Measurements from ENCODE around the gene EHD4. TPM values are rescaled to one million over a fixed set of nuclear protein-coding genes. Genes with fewer than 3 reads are reported as not detected.
A peak's percentile ranks its signal among the peaks of the same experiment; 100 is the strongest.

EHD4 gene
- total and polyA plus RNA-seq, 12 donors: 23.4 to 62.7 (median 43.2) TPM

GRCh38 chr15:41928100-41928499 is 44.3 kb downstream of the EHD4 start:
- Histone ChIP-seq H3K27ac (peak overlapping the region in 8 of 10 donors; percentile 69 to 92 (median 78)), H3K27me3 (no peaks in the 10 kb centered on the region), H3K4me3 (no peak overlapping the region), H3K4me1 (peaks cover 29 to 100% (median 96%) of the 10 kb centered on the region in 9 donors), H3K36me3 (peaks cover 0 to 33% (median 0%) of the 10 kb centered on the region in 9 donors), H3K9me3 (no peaks in the 10 kb centered on the region)
- 76 to 85% methylated on average over 6 of the region's 6 CpGs for WGBS, 2 donors
- intact Hi-C loops (cut with DNase I): loop anchor here in 4 of 10 donors (5.0 to 10.0 kb wide), 3 partner anchors 39 to 127 kb away; partner anchors contain the start of gene EHD4 (in 2 of the 4)
- TF ChIP-seq CTCF (IDR thresholded peaks at IDR 0.05): no peak
- DNase-seq: no peak
- no peak for ATAC-seq

GRCh38 chr15:41927536-41927935 is 44.8 kb downstream of the EHD4 start:
- H3K4me1 ChIP-seq: peaks cover 25 to 100% (median 96%) of the 10 kb centered on the region in 9 donors
- no peak for ATAC-seq
- WGBS, 2 donors: 88 to 98% methylated on average over 3 of the region's 3 CpGs
- H3K27me3 ChIP-seq: no peaks in the 10 kb centered on the region
- DNase-seq: no peak
- no peak for TF ChIP-seq CTCF (IDR thresholded peaks at IDR 0.05)
- H3K4me3 ChIP-seq: no peak overlapping the region
- H3K9me3 ChIP-seq: no peaks in the 10 kb centered on the region
- intact Hi-C loops (cut with DNase I): loop anchor here in 4 of 10 donors (5.0 to 10.0 kb wide), 3 partner anchors 40 to 127 kb away; partner anchors contain the start of gene EHD4 (in 2 of the 4)
- peaks cover 0 to 37% (median 0%) of the 10 kb centered on the region in 9 donors for H3K36me3 ChIP-seq
- peak overlapping the region in 8 of 10 donors; percentile 69 to 92 (median 78) for H3K27ac ChIP-seq

- Histone ChIP-seq H3K4me3 (no peak overlapping the region), H3K9me3 (no peaks in the 10 kb centered on the region), H3K4me1 (peaks cover 28 to 100% (median 96%) of the 10 kb centered on the region in 9 donors), H3K27ac (peak overlapping the region; percentile 21 to 92 (median 72)), H3K27me3 (no peaks in the 10 kb centered on the region), H3K36me3 (peaks cover 0 to 34% (median 0%) of the 10 kb centered on the region in 9 donors)
- no peak for TF ChIP-seq CTCF (IDR thresholded peaks at IDR 0.05)
- intact Hi-C loops (cut with DNase I): loop anchor here in 4 of 10 donors (5.0 to 10.0 kb wide), 3 partner anchors 41 to 128 kb away; partner anchors contain the start of gene EHD4 (in 2 of the 4)
- DNase-seq: no peak
- WGBS, 2 donors: 38 to 51% methylated on average over 10 of the region's 10 CpGs
- peak in 7 of 8 donors; percentile 23 to 54 (median 46) for ATAC-seq
Observed at GRCh38 chr15:41926185-41927056, 45.9 kb downstream of the EHD4 start.

- no peak for TF ChIP-seq CTCF (IDR thresholded peaks at IDR 0.05)
- ATAC-seq (no peak), DNase-seq (no peak)
- WGBS, 2 donors: 41 to 62% methylated on average over 7 of the region's 7 CpGs
- Histone ChIP-seq H3K4me1 (peaks cover 37 to 100% (median 96%) of the 10 kb centered on the region in 9 donors), H3K4me3 (no peak overlapping the region), H3K9me3 (no peaks in the 10 kb centered on the region), H3K36me3 (peaks cover 0 to 35% (median 0%) of the 10 kb centered on the region in 9 donors), H3K27ac (peak overlapping the region in 8 of 10 donors; percentile 57 to 92 (median 74)), H3K27me3 (no peaks in the 10 kb centered on the region)
- intact Hi-C loops (cut with DNase I): loop anchor here in 4 of 10 donors (5.0 to 10.0 kb wide), 3 partner anchors 42 to 130 kb away; partner anchors contain the start of gene EHD4 (in 2 of the 4)
Observed at GRCh38 chr15:41925086-41925608, 47.2 kb downstream of the EHD4 start.
